Stimulated activated CD4-positive, alpha-beta T cell treated with anti-CD3 and anti-CD28 coated beads, TNF-alpha, amount 100 ng/mL, for 4 hours (primary cell): ENCODE data around the gene MACROH2A2.
"Not testable (repeated sequence)": the region's sequence is repeated elsewhere in the genome, so short reads cannot be mapped to it uniquely, and the experiment has no call there.

Experiments used
- DNase-seq, 3 experiments: peaks; one replicate each; pipeline ENCODE4 v3.0.0-alpha.2; 2020; ENCODE audit warnings: low read depth in 3 of 3

Gene MACROH2A2

DNA sequence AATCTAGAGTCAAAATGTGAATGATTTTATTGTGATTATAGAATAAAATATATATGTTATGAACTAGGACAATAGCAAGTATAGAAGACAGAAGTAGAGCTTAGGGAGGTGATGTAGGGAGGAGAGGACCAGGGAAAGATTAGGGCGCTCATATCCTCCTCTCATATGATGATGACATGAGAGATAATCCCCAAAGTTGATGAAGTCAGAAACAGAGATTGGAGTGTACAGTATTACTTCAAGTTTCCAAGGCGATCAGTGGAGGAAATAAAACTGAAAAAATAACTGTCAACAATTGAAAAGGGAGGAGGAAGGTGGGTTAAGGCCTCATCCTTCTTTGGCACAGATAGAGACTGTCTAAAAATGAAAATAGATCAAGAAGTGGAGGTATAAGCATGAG, 14.9 kb downstream of the MACROH2A2 start:
- DNase-seq, result no peak

- DNase-seq, result no peak
Observed at GRCh38 chr10:70068925-70069324, 16.3 kb downstream of the MACROH2A2 start.

DNA sequence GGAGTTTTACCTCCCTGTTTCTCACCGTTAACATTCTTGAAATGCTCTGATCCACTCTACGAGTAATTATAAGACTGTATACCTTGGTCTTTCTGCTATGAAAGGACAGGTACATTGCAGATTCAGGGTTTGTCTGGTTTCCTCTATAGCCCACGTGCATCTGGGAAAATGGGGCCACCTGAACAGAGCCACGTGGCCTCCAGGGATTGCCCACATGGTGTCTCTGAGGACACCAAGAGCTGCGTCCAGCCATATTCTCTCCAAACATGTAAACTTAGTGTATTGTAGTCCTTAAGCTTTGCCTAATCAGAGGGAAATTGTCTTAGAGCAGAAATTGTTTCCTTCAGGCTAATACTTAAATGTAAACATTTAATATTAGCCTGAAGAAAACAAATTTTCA, 16.7 kb downstream of the MACROH2A2 start:
- no peak for DNase-seq

DNA sequence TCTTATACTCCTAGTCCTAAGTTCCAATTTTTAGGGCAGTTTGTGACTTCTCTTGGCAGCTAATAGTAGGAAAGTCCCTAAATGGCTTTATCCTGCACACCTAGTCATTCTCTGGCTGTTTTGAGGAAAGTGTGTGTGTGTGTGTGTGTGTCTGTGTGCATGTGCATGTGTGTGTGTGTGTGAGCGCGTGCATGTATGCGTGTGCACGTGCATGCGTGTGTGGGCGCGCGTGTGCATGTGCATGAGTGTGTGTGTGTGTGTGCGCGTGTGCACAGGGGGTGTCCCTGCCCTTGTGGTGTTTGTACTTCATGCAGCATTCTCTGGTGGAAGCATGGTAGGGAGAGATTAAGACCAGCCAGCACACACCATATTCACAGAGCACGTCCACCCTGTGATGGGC, 18.2 kb downstream of the MACROH2A2 start:
- no peak for DNase-seq

GRCh38 chr10:70074165-70074564, 21.5 kb downstream of the MACROH2A2 start:
- no peak for DNase-seq

DNA sequence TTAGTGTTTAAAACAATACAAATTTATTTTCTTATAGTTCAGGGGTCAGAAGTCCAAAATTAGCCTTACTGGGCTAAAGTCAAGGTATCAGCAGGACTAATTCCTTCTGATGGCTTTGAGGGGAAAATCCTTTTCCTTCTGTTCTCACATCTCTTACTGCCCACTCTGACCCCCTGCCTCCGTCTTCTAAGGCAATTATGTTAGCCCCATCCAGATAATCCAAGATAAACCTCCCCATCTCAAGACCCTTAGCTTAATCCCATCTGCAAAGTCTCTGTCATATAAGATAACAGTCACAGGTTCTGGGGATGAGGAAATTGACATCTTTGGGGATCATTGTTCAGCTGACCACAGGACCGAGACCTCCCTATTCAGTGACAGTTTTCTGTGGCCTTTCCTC, 22.3 kb downstream of the MACROH2A2 start:
- no peak for DNase-seq

GRCh38 chr10:70078329-70078728, 25.7 kb downstream of the MACROH2A2 start:
- DNase-seq, result no peak

- no peak for DNase-seq
Observed at GRCh38 chr10:70078937-70079336, 26.3 kb downstream of the MACROH2A2 start.

DNA sequence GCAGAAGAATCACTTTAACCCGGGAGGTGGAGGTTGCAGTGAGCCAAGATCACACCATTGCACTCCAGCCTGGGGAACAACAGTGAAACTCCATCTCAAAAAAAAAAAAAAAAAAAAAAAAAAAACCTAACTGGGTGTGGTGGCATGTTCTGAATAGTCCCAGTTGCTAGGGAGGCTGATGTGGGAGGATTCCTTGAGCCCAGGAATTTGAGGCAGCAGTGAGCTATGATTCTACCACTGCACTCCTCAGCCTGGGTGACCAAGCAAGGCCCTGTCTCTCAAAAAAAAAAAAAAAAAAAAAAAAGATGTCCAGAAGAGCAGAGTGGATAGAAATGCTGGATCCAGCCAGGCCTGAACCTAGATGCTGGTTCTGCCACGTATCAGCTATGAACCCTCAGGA, 28.1 kb downstream of the MACROH2A2 start:
- DNase-seq, result not testable (repeated sequence)

GRCh38 chr10:70084189-70084588, 31.5 kb downstream of the MACROH2A2 start:
- no peak for DNase-seq

DNA sequence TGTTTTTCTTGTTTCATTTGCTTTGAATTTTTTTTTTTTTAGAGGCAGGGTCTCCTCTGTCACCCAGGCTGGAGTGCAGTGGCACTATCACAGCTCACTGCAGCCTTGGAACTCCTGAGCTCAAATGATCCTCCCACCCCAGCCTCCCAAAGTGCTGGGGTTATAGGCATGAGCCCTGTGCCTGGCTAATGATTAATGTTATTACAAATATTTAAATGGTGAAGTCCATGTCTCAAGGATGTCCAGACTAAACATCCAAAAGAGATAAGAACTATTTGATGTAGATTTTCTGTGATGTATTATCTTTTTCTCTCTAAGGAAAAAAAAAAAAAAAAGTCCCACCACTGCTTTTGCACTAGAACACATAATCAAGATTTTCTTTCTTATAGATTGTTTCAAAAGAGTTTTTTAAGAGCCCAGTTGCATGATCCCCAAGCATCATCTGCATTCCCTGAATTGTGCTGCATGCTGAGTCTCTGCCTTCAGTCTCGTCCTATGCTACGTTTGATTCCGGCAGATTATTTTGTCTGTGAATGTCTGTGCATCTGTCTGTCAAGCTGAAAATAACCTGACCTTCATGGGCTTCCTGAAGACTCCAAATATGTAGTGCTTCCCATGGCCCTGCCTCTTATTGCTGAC, 33.4 kb downstream of the MACROH2A2 start:
- DNase-seq, result no peak

DNA sequence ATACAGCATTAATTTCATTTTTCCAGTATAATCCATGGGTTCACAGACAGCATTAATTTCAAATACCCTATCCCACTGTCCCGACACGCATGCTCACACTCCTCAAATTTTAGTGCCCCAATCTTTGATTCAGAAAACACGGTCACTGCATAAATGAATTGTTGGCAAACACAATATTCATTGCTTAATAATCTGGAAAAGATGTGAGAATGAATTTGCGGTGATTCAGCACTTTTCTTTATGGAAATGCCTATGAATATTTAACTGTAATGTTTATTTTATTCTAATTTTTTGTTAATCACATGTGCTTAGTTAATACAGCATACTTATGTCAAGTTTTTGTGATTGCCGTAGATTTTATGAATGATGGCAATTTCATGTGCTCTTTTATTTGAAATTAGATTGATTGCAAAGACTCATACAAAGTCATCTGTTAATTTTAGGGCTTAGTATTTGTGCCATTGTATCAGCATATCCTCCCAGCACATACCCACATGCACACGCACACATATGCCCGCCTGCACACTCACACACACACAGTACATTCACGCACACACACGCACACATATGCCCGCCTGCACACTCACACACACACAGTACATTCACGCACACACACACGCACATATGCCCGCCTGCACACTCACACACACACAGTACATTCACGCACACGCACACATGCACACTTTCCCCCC, 35.1 kb downstream of the MACROH2A2 start:
- no peak for DNase-seq

- DNase-seq, result no peak
Observed at GRCh38 chr10:70088308-70088698, 35.7 kb downstream of the MACROH2A2 start.

GRCh38 chr10:70090013-70090412, 37.4 kb downstream of the MACROH2A2 start:
- DNase-seq, result no peak

- DNase-seq, result no peak
Observed at GRCh38 chr10:70090951-70091350, 38.3 kb downstream of the MACROH2A2 start.

- no peak for DNase-seq
Observed at GRCh38 chr10:70092389-70092718, 39.7 kb downstream of the MACROH2A2 start.

GRCh38 chr10:70093335-70093944, 40.8 kb downstream of the MACROH2A2 start:
- DNase-seq, result no peak

GRCh38 chr10:70094250-70094649, 41.6 kb downstream of the MACROH2A2 start:
- DNase-seq, result no peak

DNA sequence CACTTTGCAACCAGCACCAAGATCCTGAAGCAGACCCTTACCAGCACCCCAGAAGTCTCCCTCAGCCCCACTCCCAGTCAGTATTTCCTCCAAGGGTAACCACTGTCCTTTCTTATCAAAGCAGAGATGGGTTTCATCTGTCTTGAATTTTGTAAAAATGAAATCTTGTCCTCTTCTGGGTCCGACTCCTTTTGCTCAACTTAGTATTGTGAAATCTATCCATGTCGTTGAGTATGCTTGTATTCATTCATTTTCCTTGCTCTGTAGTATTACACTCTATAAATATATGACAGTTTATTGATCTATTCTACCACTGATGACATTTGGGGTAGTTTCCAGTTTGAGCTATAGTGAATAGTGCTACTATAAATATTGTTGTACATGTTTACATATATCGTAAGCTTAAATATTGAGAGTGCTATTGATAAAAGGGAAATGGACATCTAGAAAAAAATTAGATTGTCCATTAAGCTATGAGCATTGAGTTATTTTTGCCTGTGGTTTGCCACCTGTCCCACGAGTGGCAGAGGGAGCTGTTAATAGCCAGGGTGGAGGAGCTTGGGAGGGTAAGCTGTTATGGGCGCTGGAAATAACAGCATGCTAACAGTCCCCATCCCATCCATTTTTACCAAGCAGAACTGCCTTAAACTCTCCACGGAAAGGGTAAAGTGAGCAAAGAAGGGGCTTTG, 43.5 kb downstream of the MACROH2A2 start:
- no peak for DNase-seq

GRCh38 chr10:70096705-70097420, 44.2 kb downstream of the MACROH2A2 start:
- DNase-seq, result no peak

DNA sequence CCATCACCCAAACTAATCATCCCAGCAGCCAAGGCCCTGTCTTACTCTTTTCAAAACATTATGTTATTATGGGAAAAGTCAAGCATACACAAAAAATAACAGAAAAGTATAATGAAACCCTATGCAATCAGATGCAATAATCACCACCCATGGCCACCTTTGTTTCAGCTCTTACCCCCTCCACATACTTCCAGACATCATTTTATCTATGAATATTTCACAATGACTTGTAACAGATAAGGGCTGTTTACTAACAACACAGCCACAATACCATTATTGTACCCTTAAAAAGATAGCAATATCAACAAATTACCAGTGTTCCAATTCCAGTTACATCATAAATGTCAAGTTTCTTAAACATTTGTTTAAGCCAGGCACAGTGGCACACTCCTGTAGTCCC, 44.8 kb downstream of the MACROH2A2 start:
- no peak for DNase-seq

GRCh38 chr10:70098271-70098670, 45.6 kb downstream of the MACROH2A2 start:
- DNase-seq, result no peak
